Stimulated activated CD4-positive, alpha-beta T cell treated with anti-CD3 and anti-CD28 coated beads, Interleukin-1b, Interleukin-23, amount 100 ng/mL, for 48 hours (primary cell): ENCODE data around the gene WDR64.
"Not testable (repeated sequence)": the region's sequence is repeated elsewhere in the genome, so short reads cannot be mapped to it uniquely, and the experiment has no call there.

Experiments used
- DNase-seq: peaks from one replicate; pipeline ENCODE4 v3.0.0-alpha.2; 2020

The WDR64 gene

GRCh38 chr1:241703739-241704138 lies 51.7 kb downstream of the WDR64 start:
- DNase-seq, result not testable (repeated sequence)

GRCh38 chr1:241706257-241706656 lies 54.2 kb downstream of the WDR64 start:
- DNase-seq, result no peak

DNA sequence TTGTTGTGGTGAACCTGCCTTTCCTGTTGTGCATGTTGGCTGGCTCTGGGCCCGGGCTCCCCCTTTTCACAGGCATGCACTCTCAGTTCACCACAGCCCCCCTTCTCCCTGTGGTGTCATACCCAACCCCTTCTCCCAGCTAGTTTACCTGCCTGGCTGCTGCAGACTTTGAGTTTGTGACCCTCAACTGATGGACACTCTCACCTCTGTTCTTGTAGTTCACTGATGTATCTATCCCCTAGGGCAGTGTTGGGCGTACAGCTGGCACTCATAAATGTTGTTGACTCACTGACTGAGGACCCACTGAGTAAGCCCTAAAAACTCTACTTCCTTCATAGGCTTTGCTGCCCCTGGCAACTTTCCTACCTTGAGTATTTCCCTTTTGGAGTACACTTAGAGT lies 54.9 kb downstream of the WDR64 start:
- no peak for DNase-seq

DNA sequence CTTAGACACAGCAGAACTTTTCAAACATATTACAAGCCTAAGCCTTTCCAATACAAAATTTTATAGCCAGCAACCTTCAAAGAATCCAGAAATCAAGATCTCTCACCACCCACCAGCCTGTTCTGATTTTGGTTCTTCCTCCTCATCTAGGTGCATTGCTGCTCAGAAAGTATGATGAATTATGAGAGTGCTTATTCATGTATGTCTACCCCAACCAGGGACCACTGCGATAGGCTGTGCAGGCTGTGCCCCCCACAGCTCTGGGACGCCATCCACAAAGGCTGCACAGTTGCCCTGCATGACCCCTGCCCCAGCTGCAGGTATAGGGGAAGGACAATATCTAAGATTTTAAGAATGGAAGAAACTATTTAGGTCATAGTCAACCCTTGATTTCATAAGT lies 55.4 kb downstream of the WDR64 start:
- DNase-seq, result no peak

- DNase-seq, result no peak
These were observed 59.2 kb downstream of the WDR64 start for GRCh38 chr1:241711326-241711725.

DNA sequence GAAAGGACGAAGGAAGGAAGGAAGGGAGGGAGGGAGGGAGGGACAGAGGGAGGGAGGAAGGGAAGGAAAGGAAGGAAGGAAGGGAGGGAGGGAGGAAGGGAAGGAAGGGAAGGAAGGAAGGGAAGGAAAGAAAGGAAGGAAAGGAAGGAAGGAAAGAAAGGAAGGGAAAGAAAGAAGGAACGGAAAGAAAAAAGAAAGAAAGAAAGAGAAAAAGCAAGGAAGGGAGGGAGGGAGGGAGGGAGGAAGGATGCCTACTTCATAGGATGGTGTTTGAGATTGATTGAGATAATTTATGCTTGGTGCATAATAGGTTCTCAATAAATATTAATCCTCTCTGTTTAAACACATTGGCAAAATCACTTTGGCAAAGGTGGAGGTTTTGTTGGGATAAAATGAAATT lies 61.2 kb downstream of the WDR64 start:
- no peak for DNase-seq

DNA sequence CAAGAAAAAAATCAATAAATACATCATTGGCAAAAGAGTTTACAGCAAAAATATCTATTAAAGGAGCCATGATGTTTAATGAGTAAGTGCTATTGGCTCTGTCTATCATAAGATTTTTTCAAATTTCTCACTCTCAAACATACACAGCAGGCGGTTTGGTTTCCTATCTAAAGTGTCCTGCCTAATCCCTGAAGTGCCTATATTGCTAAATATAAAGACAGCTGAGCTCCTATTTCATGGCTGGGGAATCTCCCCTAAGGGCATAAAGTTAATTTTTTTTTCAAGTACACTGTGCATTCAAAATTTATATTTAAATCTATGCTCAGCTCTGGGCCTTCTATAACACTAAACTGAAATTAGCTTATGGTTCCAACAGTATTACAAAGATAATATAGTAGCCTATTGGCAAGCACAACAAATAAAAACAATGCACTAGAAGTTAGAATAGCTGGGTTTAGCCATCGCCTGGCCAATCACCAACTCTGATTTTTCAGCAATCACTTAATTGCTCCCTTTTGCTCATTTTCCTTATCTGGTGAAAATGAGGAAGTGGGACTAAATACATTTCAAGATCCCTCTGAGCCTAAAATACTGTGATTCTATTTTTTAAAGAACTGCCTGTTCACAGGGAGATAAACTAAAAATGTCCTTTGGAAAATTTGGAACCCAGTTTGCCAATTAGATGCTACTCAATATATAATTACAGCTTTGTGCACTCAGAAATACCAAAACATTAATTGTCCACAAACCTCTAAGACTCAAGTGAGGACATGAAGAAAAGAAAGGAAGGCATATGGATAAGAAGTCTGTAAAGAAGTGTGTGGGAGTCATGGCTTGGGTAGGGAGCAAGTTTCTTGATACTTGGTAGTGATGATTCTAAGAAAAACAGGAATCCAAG lies 62.5 kb downstream of the WDR64 start:
- DNase-seq, result no peak

DNA sequence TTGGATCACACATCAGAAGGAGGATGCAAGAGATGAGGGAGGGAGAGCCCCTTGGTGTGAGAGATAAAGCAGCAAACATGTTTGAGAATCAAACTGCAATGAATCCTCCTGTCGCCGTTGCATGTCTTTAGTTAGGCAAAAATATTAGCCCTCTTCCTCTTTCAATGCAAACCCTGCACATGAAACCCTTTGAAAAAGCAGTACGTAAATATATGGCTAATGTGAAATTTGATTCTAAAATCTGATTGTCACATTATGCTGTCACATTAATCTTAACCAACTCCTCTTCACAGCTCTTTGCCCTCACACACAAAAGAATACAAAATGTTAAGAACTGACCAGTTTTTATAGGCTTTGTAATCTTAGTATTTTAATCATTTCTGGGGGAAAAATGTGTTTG lies 63.4 kb downstream of the WDR64 start:
- no peak for DNase-seq

GRCh38 chr1:241715956-241716355 lies 63.9 kb downstream of the WDR64 start:
- DNase-seq, result no peak

- peak; percentile 25 for DNase-seq
These were observed 65.0 kb downstream of the WDR64 start for GRCh38 chr1:241716915-241717656.

- DNase-seq, result no peak
These were observed 65.9 kb downstream of the WDR64 start for GRCh38 chr1:241717975-241718374.

DNA sequence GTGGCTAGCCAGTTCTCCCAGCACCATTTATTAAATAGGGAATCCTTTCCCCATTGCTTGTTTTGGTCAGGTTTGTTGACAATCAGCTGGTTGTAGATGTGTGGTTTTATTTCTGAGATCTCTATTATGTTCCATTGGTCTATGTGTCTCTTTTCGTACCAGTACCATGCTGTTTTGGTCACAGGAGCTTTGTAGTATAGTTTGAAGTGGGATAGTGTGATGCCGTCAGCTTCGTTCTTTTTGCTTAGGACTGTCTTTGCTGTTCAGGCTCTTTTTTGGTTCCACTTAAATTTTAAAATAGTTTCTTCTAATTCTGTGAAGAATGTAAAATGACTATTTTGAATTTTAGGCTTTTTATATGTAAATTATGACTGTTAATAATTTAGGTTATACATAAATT lies 68.9 kb downstream of the WDR64 start:
- DNase-seq, result no peak

GRCh38 chr1:241722947-241723346 lies 70.9 kb downstream of the WDR64 start:
- DNase-seq, result no peak

DNA sequence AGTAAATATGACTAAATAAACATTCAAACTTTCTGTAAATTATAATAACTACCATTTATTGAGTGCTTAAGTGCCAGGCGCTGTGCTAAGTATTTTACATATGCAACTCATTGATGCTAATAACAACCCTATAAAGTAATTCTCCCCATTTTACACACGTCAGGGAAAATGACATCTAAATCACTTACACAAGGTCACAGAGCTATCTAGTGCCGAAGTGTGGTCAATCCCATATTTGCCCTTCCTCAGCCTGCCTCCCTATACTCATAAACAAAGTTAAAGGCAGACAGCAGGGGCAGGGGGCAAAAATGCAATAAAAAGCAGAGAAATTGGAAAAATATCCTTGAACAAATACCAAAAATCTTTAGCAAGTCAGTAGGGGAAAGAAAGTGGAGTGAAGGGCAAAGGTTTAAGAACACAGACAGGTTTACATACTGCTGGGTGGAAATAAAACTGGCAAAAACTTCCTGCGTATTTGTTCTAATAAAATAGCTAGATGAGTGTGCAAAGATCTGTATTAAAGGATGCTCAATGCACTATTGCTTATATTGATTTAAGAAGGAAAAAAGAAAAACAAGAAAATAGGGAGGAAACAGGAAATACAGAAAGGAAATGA lies 72.8 kb downstream of the WDR64 start:
- DNase-seq, result no peak

- no peak for DNase-seq
These were observed 78.0 kb downstream of the WDR64 start for GRCh38 chr1:241730031-241730430.

- no peak for DNase-seq
These were observed 81.8 kb downstream of the WDR64 start for GRCh38 chr1:241733899-241734298.

DNA sequence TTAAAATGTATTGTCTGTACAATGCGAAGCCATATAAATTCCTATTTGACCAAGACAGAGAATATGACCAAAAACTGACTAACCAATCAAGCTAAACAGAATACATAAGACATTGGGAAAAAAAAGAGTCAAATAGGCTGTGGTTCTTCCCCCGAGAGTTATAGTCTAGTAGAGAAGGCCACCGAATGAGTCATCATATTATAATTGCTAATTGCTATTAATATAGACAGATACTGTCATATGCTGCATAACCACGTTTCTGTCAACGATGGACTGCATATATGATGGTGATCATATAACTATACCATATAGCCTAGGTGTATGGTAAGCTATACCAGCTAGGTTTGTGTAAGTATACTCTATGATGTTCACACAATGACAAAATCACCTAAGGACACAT lies 82.5 kb downstream of the WDR64 start:
- no peak for DNase-seq

DNA sequence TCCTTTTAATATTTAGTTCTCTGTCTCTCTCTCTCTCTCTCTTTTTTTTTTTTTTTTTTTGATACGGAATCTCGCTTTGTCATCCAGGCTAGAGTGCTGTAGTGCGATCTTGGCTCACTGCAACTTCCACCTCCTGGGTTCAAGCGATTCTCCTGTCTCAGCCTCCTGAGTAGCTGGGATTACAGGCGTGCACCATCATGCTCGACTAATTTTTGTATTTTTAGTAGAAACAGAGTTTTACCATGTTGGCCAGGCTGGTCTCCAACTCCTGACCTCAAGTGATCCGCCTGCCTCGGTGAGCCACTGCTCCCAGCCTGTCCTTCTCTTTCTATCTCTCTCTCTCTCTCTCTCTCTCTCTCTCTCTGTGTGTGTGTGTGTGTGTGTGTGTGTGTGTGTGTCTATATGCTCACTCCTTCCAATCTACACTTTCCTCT lies 83.4 kb downstream of the WDR64 start:
- DNase-seq, result not testable (repeated sequence)

DNA sequence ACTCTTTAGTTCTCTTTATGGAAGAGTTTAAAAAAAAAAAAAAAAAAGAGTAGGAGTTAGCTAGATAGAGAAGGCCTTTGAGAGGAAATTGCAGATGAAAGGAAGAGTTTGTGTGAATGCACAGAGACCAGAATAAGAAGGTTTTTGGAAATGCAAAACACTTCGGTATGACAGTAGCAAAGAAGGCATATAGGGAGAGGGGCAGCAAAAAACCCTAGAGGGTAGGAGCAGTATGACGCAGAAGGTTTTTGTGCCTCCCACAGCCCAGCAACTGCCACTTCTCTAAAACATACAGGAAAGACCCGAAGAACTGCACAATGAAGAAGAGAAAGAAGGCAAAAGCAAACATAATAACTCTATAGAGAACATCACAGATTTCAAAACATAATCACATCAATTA lies 84.3 kb downstream of the WDR64 start:
- DNase-seq, result no peak

DNA sequence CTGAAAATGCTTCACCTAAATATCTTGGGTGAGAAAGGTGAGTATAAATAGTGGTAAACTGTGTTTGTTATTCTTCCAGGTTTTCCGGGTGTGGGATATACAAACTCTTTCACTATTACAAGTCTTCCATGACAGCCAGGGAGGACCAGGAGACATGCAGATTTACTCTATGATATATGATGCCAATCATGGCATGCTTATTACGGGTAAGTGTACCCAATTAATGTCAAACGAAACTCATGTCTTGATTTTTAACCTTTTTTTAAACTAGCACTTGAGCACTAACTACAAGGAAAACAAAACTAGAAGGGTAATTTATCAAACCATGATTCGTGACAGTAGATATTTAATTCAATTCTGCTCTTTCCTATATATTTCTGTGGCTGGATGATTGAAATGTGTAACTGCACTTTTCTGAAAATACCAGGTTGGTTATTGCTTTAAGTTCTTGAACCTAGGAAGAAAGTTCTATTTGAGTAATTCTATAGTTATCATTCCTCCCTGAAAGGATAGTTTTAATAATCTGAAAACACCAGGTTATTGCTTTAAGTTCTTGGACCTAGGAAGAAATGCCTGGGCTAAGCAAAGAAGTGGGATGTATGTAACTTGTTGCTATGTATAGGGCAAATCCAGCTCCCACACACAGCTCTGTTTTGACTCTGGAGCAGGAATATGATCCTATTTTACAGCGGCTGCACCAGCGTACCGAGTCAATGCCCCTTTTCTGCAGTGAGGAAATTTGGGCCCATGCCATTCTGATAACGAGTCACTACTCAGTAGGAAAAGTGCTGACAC lies 86.4 kb downstream of the WDR64 start:
- no peak for DNase-seq

GRCh38 chr1:241742084-241742483 lies 90.0 kb downstream of the WDR64 start:
- DNase-seq, result no peak

GRCh38 chr1:241744591-241744990 lies 92.5 kb downstream of the WDR64 start:
- DNase-seq, result no peak

DNA sequence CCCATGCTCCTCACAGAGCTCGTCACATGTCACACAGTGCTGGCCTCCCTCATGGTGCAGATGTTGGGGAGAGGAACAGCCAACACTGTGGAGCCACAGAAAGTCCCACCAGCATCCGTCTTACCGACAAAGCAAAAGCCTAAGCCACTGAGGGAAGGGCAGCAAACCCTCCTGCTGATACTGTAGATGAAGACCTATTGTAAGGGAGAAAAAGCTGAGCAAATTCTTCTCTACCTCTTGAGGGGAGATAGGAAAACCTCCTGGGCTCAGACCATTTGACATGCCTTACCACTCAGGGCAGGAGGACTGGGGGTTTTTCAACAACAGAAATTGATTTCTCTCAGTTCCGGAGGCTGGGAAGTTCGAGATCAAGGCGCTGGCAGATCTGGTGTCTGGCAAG lies 95.9 kb downstream of the WDR64 start:
- no peak for DNase-seq
